GM19025 (cell line): ENCODE data around the gene BMPR1B.
"Not testable (repeated sequence)": the region's sequence is repeated elsewhere in the genome, so short reads cannot be mapped to it uniquely, and the experiment has no call there.

Experiments used
- ATAC-seq: cut with Tn5 transposase; IDR thresholded peaks from one replicate; pipeline ENCODE4 v1.9.1; 2021; ENCODE audit warnings: mild to moderate bottlenecking, low read depth, moderate library complexity; ENCODE audit not compliant: unreplicated experiment

Gene BMPR1B

GRCh38 chr4:94828882-94829281 lies 71.1 kb downstream of the BMPR1B start:
- no peak for ATAC-seq

GRCh38 chr4:94831607-94832006 lies 73.9 kb downstream of the BMPR1B start:
- no peak for ATAC-seq

- not testable (repeated sequence) for ATAC-seq
Measured at GRCh38 chr4:94832329-94832728, 74.6 kb downstream of the BMPR1B start.

GRCh38 chr4:94833394-94833793 lies 75.6 kb downstream of the BMPR1B start:
- ATAC-seq, result no peak

GRCh38 chr4:94834501-94834900 lies 76.7 kb downstream of the BMPR1B start:
- no peak for ATAC-seq

GRCh38 chr4:94841166-94841863 lies 83.6 kb downstream of the BMPR1B start:
- not testable (repeated sequence) for ATAC-seq

- no peak for ATAC-seq
Measured at GRCh38 chr4:94841864-94842221, 84.1 kb downstream of the BMPR1B start.

GRCh38 chr4:94843216-94843615 lies 85.5 kb downstream of the BMPR1B start:
- ATAC-seq, result no peak

- ATAC-seq, result no peak
Measured at GRCh38 chr4:94848326-94848725, 90.6 kb downstream of the BMPR1B start.

- ATAC-seq, result no peak
Measured at GRCh38 chr4:94849901-94850300, 92.1 kb downstream of the BMPR1B start.

GRCh38 chr4:94852616-94853015 lies 94.9 kb downstream of the BMPR1B start:
- ATAC-seq, result no peak

GRCh38 chr4:94856030-94856429 lies 98.3 kb downstream of the BMPR1B start:
- ATAC-seq, result no peak

- ATAC-seq, result no peak
Measured at GRCh38 chr4:94870146-94870545, 112.4 kb downstream of the BMPR1B start.

- ATAC-seq, result no peak
Measured at GRCh38 chr4:94871644-94872305, 114.0 kb downstream of the BMPR1B start.

- ATAC-seq, result no peak
Measured at GRCh38 chr4:94877973-94878372, 120.2 kb downstream of the BMPR1B start.

GRCh38 chr4:94880956-94881355 lies 123.2 kb downstream of the BMPR1B start:
- no peak for ATAC-seq

GRCh38 chr4:94882756-94883155 lies 125.0 kb downstream of the BMPR1B start:
- no peak for ATAC-seq

GRCh38 chr4:94887027-94887426 lies 129.3 kb downstream of the BMPR1B start:
- no peak for ATAC-seq

GRCh38 chr4:94889523-94889922 lies 131.8 kb downstream of the BMPR1B start:
- ATAC-seq, result no peak

GRCh38 chr4:94889946-94890345 lies 132.2 kb downstream of the BMPR1B start:
- ATAC-seq, result no peak

GRCh38 chr4:94890579-94890978 lies 132.8 kb downstream of the BMPR1B start:
- no peak for ATAC-seq

GRCh38 chr4:94892051-94892450 lies 134.3 kb downstream of the BMPR1B start:
- ATAC-seq, result no peak
